CD4-positive, alpha-beta T cell treated with Interleukin-2 at 100 ng/mL for 4 hours (primary cell): ENCODE measurements around the gene MYO1D.
"Not testable (repeated sequence)": the region's sequence is repeated elsewhere in the genome, so short reads cannot be mapped to it uniquely, and the experiment has no call there.

Source experiments
- DNase-seq: peaks from one replicate; pipeline ENCODE4 v3.0.0-alpha.2; 2020; ENCODE audit warnings: low spot score

The MYO1D gene

DNA sequence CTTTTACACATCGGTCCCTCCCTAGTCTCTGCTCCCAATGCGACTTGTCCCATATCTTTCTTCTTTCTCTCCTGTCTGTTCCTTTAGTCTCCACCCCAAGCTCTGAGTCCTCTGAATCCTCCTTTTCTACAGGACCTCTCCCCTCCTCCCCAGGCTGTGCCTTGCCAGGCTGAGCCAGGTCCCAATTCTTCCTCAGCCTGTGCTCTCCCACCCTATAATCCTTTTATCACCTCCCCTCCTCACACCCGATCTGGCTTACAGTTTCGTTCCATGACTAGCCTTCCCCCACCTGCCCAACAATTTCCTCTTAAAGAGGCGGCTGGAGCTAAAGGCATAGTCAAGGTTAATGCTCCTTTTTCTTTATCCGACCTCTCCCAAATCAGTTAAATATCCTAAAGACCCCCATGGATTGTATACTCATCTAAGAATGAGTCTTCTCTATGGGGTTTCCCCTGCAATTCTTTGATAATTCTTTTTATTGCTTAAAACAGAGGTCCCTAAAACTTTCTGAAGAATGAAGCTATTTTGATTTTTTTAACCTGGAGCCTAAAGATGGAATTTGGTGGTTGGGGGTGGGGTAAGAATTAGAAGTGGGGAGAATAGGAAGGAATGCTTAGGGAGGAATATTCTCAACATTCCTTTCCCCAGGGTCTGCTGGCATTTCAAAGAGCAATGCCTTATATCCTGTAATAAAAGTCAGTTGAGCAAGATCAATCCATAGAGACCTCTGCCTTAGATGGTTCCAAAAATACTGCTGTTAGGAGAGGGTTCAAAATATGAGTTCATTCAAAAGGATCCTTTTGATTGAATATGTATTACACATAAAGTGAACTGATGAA is 102.8 kb downstream of the MYO1D start:
- DNase-seq = no peak

DNA sequence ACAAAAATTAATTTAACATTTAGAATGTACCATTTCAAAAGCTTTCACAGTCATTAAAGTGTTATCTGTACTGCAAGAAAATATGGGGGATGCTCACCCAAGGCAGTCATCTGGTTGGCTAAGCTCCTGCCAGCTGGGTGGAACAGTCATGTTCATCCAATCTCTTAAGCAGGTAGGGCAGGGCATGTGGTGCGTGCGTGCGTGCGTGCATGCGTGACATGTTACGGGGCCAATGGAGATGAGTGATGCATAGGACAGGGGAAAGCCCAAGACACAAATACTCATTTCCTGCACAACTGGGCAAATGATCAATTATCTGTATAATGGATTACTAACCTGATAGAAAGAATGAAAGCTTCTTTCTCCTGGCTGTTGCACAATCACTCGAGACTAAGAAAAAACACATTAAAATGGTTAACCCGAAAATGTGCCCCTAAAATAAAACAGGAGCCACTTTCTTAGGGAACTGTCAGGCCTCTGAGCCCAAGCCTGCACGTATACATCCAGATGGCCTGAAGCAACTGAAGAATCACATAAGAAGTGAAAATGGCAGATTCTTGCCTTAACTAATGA is 104.4 kb downstream of the MYO1D start:
- DNase-seq = no peak

DNA sequence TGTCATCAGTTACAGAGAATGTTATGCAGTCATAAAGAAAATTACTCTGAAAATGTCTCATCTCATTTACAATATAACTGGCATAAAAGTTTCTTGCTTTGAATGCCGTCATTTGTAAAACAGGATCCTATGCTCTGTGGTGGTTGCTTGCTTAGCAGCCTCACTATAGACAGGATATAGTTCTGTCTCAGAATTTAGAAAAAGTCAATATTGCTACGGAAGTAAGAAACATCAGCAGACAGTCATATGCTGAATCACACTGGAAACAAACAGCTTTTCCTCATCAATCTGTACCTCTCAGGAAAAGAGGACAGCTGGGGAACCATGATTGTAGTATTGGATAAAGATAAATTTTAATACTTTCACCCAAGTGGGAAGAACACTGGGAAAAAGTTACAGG is 105.5 kb downstream of the MYO1D start:
- DNase-seq = no peak

DNA sequence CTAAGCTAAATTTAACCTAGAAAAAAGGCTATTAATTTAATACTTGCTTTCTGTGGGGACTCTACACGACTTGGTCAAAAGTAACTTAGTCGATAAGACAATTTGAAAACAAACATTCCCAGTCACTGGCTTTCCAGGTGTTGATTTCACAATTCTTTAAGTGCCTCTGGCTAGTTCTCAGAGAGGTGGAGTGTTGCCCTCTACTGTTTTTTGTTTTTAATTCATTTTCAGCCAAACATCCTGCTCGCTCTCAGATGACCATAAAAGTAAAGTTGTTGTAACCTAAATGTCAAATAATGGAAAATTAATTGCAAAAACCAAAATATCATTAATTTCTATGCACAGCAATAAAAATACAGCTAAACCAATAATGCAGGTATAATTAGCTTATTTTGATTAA is 107.1 kb downstream of the MYO1D start:
- DNase-seq = no peak

DNA sequence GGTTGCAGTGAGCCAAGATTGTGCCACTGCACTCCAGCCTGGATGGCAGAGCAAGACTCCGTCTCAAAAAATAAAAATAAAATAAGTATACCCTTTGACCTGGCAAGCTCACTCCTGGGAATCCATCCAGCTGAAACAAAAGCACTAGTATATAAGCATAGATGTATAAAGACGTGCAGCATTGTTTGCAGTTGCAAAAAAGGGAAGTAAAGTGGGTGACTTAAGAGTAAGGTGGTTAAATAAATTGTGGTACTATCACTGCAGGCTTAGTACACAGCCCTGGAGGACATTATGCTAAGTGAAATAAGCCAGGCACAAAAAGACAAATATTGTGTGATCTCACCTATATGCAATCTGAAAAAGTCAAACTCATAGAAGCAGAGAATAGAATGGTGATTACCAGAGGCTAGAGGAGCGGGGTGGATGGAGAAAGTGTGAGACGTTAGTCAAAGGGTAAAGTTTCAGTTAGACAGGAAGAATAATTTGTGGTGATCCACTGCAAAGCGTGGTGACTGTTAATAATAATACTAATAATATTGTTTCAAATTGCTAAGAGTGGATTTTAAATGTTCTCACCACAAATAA is 113.0 kb downstream of the MYO1D start:
- no peak for DNase-seq

DNA sequence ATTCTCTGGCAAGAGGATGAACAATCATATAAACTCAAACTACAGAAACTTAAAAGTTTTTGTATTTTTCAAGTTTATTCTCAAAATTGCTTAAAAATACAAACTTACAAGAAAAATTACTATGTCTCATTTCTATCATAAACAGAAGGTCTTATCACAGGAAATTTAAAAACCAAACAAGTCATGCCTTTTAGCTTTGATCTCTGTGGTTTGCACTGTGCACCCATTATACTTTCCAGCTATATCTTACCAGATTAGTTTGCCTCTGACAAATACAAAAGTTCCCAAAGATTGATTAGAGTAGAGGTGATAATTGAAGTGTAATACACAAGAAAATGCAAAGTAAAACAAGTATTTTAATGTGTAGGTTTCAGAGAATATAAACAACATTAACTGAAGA is 117.4 kb downstream of the MYO1D start:
- peak; percentile 14 for DNase-seq

DNA sequence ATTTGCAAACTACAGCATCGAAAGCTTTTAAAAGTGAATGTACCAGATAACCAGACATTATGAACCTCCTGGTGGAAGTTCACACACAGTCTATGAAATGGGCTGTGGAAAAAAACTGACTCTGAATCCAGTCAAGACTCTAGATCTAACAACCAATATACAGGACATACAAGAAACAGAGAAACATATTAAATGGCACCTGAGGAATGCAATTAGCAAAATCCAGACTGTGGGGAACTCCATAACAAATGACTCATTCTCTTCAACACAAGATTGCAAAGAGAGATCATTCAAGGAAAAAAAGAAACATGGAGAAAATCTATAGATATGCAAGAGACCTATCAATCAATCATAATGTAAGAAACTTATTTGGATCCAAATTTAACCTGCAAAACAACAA is 119.0 kb downstream of the MYO1D start:
- DNase-seq = no peak

DNA sequence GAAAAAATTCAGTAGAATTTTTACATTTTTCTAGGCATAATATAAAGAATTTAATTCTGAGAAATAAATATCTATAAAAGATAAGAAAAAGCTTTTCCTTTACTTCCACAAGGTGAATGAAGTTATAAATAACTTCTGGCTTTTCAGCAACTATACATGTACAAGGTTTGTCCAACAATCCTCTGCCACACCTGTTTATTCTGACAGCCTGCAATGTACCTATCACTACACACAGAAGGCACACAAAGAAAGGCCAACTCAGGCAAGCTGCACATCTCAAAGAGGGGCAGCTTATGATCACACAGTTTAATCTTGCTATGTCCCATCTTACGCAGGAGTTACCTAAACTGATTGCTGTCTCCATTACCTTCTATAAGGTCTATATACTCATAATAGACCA is 120.2 kb downstream of the MYO1D start:
- DNase-seq = no peak

DNA sequence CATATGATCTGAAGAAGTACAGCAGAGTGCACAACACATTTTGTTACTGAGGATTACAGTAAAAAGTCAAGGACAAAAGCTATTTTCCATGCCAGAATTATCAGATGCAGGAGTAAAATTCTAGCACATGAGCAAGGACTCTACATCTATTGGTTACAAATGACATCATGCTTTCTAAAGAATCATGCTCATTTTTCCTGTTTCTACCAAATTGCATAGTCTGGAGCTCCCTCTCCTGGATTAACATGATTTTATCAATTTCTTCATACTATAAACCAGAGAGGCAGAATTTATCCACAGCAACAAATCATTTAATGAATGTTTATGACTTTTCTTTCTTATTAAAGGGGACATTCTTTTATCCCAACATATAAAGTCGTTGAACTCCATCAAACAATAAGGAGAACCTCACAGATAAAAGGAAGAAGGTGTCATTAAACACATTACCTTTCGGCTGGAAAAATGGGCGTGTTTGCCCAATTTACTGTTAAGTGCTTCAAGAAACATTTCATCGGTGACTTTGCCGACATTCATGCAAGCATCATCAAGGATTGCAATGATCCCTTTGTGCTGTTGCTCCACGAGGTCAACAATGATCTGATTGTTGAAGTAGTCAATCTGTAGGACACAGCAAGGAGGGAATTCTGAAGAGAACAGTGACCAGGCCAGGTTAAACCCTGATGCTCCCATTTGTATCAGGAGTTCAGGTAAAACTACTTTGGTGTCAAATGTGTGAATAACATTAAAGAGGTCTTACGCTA is 121.7 kb downstream of the MYO1D start:
- peak; percentile 49 for DNase-seq

DNA sequence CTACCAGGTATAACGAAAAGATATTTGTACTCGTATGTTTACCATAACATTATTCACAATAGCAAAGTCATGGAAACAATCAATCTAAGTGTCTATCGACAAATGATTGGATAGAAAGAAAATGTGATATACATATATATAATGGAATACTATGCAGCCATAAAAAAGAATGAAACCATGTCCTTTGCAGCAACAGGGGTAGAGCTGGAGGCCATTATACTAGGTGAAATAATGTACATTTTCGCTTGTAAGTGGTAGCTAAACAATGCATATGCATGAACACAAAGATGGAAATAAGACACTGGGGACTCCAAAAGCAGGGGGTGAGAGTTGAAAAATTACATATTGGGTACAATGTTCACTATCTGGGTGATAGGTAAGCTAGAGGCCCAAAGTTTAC is 124.0 kb downstream of the MYO1D start:
- no peak for DNase-seq

DNA sequence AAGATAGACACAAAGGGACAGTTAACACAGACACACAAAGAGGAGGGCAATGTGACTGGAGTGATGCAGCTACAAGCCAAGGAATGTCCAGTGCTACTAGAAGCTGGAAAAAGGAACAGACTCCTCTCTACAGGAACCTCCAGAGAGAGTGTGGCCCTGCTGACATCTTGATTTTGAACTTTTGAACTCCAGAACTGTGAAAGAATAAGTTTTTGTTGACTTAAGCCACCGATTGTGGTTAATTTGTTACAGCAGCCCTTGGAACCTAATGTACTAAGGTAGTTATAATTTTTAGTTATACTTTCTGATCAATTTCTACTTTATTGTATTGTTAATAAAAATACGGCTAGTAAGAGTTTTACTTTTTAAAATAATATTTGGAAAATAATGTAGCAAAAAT is 129.1 kb downstream of the MYO1D start:
- no peak for DNase-seq

DNA sequence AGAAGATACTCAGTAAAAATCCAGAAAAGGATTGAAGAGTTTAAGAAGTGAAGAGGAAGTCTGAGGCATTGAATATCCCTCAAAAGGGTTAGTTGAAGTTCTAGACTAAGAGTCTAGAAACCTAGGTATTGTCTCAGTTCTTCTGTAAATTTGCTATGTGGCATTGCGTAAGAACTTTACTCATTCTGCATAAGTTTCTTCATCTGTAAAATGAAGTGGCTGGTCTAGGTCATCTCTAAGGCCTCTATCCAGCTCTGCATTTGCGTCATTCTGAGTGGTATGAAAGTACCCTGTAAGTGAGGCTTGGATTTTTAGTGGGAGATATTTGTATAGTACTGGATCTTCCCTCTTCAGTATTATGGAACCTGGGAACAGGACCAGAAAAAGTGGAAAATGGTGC is 130.2 kb downstream of the MYO1D start:
- DNase-seq = no peak

DNA sequence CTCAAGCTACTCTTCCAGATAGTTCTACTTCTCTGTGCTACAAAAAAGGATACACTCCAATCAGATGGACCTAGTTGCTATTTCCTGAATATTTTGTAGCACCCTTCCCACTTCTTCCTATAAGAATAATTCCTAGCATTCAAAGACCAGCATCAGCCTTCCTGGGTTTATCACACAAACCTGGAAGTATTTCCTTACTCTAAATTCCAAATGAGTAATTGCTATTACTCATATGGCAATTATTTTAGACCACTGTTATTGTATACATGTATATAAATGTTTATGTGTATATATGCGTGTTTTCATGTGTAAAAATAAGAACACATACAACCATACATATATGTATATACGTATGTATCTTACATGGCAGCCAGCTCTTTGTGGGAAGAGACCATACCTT is 130.6 kb downstream of the MYO1D start:
- DNase-seq = no peak

DNA sequence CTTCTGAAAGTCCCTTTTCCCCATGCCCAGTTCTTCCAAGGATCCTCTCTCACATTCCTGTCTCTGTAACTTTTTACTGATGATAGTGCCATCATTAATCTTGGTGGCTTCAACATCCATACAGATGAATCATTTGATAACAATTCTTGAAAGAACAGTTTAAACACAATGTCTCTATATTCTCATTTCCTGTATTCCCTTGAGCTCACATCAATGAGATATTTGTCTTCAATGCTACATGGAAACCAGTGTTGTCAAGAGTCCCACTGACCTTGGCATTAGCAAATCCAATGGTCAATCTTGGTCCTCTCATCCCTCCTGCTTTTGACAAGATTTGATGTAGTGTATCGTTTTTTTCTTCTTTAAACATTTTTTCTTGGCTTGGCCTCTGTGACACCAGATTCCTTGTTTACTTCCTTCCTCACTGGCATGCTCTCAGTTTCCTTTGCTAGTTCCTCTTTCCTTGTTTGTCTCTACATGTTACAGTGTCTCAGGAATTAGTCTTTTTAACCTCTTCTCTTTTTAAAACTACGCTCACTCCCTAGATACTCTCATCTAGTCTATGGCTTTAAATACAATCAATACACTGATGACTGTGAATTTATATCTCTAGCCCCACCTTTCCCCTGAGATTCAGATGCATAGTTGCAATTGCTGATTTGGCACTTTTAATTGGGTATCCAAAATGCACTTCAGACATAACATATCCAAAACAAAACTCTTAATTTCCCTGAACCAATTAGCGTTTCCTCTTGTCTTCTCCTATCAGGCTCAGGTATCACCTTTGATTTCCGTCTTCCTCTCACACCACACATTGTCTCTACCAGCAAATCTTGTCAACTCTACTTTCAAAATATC is 134.0 kb downstream of the MYO1D start:
- no peak for DNase-seq

DNA sequence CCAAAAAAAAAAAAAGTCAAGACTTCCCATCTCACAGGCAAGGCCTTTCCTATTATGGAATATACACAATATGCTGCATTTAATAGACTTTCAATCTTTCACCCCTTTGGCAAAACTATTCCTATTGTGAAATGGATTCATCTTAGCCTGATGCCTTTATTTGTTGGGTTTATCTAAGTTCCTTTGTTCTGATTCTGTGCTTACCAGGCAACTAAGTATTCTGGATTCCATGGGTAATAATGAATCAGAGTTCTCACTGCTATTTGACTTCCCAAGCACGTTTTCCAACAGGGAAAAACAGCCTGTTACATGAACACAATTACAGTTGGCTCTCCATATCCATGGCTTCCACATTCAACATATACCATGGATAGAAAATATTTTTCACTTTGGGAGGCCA is 135.5 kb downstream of the MYO1D start:
- no peak for DNase-seq

DNA sequence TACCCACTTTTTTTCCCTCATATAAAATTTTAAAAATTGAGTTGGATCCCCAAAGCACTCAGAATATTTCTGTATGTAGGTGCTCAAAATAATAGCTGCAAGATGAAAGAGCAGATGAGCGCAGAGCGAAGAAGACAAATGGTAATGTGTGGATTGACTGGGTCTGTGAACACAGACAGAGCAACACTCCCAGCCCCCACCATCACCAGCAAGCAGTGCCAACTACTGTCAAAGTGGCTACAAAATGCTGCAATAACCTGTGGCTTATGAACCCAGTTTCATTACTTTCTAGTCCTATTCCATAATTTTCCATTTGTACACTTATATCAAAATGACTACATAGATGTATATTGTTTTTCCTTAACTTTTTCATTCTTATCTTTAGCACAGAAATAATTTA is 137.2 kb downstream of the MYO1D start:
- DNase-seq = no peak

DNA sequence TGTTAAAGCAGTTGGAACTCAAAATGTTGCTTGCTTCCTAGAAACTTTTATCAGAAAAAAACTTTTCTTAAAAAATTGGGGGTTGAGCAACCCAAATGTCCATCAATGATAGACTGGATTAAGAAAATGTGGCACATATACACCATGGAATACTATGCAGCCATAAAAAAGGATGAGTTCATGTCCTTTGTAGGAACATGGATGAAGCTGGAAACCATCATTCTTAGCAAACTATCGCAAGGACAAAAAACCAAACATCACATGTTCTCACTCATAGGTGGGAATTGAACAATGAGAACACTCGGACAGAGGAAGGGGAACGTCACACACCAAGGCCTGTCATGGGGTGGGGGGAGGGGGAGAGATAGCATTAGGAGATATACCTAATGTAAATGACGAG is 137.8 kb downstream of the MYO1D start:
- DNase-seq = not testable (repeated sequence)

DNA sequence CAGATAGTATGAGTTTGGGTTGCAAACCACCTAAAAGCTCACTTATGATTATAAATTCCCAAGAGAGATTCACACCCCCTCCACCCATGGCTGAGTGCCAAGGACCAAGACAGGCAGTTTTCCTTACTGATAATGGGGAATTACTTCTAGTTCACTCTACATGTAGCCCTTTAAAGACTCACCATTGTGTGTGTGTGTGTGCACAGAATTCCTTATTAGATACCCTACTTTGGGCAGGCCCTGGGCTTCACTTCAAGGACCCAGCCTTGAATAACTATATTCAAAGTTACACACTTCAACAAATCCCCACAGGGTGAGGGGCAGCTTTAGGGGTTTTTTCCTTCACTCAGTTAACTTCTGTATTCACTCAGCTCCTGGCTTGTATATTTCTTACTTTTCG is 143.5 kb downstream of the MYO1D start:
- no peak for DNase-seq

DNA sequence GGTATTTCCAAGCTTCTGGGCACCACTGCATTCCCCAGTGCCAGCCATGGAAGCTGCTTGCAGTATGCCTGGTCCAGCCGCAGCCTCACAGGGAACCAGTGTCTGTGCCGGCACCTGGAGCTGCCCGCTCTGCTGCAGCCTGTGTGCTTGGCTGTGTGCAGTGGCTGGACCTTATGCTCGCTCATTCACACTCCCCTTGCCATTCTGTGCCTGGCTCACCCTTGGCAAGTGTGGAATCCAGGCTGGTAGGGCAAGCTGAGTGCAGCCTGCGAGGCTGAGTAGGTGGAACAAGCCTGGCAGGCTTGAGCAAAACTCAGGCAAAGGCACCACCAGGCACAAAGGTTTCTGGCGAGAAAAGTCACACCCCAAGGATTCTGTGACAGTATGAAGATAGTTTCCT is 144.0 kb downstream of the MYO1D start:
- DNase-seq = no peak

DNA sequence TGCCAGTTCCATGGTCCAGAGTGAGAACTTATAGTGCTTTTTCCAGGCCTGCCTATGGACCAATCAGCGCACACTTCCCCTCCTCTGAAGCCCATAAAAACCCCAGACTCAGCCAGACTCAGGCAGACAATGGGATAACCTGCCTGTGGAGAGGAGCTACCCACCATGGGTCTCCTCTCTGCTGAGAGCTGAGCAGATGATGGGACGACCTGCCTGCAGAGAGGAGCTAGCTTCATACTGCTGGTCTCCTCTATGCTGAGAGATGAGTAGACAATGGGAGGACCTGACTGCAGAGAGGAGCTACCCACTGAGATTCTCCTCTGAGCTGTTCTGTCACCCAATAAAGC is 144.7 kb downstream of the MYO1D start:
- no peak for DNase-seq

DNA sequence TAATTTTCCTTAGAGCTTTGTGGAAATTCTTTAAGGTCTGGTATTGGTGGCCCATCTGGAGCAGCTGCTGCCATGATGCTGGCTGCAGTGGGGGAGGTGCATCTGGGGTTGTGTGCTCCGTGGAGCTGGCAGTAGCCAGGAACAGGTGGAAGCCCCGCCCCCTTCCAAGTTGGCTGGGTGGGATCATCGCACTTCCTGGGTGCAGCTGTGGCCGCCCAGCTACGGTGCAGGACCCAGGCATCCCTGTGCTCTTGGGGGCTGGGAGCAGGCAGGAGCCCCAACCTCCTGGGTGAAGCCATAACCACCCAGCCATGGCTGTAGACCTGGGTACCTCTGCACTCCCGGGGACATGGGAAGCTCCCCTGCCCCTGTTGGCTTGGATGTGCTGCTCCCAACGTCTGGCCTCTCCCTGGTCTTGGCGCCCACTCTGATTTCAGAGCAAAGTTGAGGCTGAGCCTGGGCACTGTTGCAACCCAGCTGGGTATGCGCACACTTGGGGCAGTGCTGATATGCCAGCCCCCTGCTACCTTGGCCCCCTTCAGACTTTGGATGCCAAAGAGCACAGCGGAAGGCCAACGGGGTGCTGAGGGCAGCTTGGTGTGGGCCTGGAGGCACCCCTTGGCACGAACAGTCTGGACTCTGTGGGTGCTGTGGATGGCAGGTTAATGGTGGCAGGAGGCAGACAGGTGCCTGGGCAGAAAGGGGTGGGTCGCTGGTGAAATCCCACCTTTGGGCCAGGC is 145.2 kb downstream of the MYO1D start:
- DNase-seq = no peak
